ENCODE measurements around the gene RGS16. TPM values are rescaled to one million over a fixed set of nuclear protein-coding genes. Genes with fewer than 3 reads are reported as not detected.
A peak's percentile ranks its signal among the peaks of the same experiment; 100 is the strongest.

Gene RGS16
- total RNA-seq, 1 donor from 2014 or later = 0.98 TPM

- H3K27me3 Mint-ChIP-seq = no peaks in the 10 kb centered on the region
- no peak overlapping the region for H3K4me3 Mint-ChIP-seq (ENCODE audit: low read depth)
- peak overlapping the region; percentile 42 for H3K27ac Mint-ChIP-seq
- H3K4me1 Mint-ChIP-seq (ENCODE audit: low read depth) = peaks cover 25% of the 10 kb centered on the region
- no peaks in the 10 kb centered on the region for H3K9me3 Mint-ChIP-seq (ENCODE audit: low read depth)
- no peak for DNase-seq (ENCODE audit: low spot score, unreplicated experiment)
- TF ChIP-seq CTCF (IDR thresholded peaks at IDR 0.05; ENCODE audit: unreplicated experiment) = no peak
- H3K36me3 Mint-ChIP-seq (ENCODE audit: insufficient read depth) = no peaks in the 10 kb centered on the region
Measured at GRCh38 chr1:182629499-182630096, 25.4 kb upstream of the RGS16 start.

GRCh38 chr1:182629080-182629479 is 24.9 kb upstream of the RGS16 start:
- H3K36me3 Mint-ChIP-seq (ENCODE audit: insufficient read depth) = no peaks in the 10 kb centered on the region
- no peak for DNase-seq (ENCODE audit: low spot score, unreplicated experiment)

GRCh38 chr1:182628657-182629056 is 24.5 kb upstream of the RGS16 start:
- H3K4me3 Mint-ChIP-seq (ENCODE audit: low read depth) = no peak overlapping the region
- DNase-seq (ENCODE audit: low spot score, unreplicated experiment) = no peak
- peaks cover 23% of the 10 kb centered on the region for H3K4me1 Mint-ChIP-seq (ENCODE audit: low read depth)
- no peaks in the 10 kb centered on the region for H3K36me3 Mint-ChIP-seq (ENCODE audit: insufficient read depth)
- H3K9me3 Mint-ChIP-seq (ENCODE audit: low read depth) = no peaks in the 10 kb centered on the region
- H3K27ac Mint-ChIP-seq = no peak overlapping the region
- H3K27me3 Mint-ChIP-seq = no peaks in the 10 kb centered on the region
- TF ChIP-seq CTCF (IDR thresholded peaks at IDR 0.05; ENCODE audit: unreplicated experiment) = no peak

More at GRCh38 chr1:182629080-182629479, 24.9 kb upstream of the RGS16 start:
- H3K27me3 Mint-ChIP-seq = no peaks in the 10 kb centered on the region
- no peak overlapping the region for H3K4me3 Mint-ChIP-seq (ENCODE audit: low read depth)
- TF ChIP-seq CTCF (IDR thresholded peaks at IDR 0.05; ENCODE audit: unreplicated experiment) = no peak
- no peaks in the 10 kb centered on the region for H3K9me3 Mint-ChIP-seq (ENCODE audit: low read depth)
- peak overlapping the region; percentile 42 for H3K27ac Mint-ChIP-seq
- peaks cover 25% of the 10 kb centered on the region for H3K4me1 Mint-ChIP-seq (ENCODE audit: low read depth)

- DNase-seq (ENCODE audit: low spot score, unreplicated experiment) = no peak
- no peaks in the 10 kb centered on the region for H3K27me3 Mint-ChIP-seq
- no peaks in the 10 kb centered on the region for H3K36me3 Mint-ChIP-seq (ENCODE audit: insufficient read depth)
- H3K9me3 Mint-ChIP-seq (ENCODE audit: low read depth) = no peaks in the 10 kb centered on the region
- H3K4me1 Mint-ChIP-seq (ENCODE audit: low read depth) = peaks cover 18% of the 10 kb centered on the region
- no peak overlapping the region for H3K27ac Mint-ChIP-seq
- H3K4me3 Mint-ChIP-seq (ENCODE audit: low read depth) = no peak overlapping the region
- no peak for TF ChIP-seq CTCF (IDR thresholded peaks at IDR 0.05; ENCODE audit: unreplicated experiment)
Measured at GRCh38 chr1:182627622-182628021, 23.4 kb upstream of the RGS16 start.

- peaks cover 10% of the 10 kb centered on the region for H3K4me1 Mint-ChIP-seq (ENCODE audit: low read depth)
- TF ChIP-seq CTCF (IDR thresholded peaks at IDR 0.05; ENCODE audit: unreplicated experiment) = no peak
- H3K9me3 Mint-ChIP-seq (ENCODE audit: low read depth) = no peaks in the 10 kb centered on the region
- no peak overlapping the region for H3K27ac Mint-ChIP-seq
- H3K4me3 Mint-ChIP-seq (ENCODE audit: low read depth) = no peak overlapping the region
- no peaks in the 10 kb centered on the region for H3K27me3 Mint-ChIP-seq
- DNase-seq (ENCODE audit: low spot score, unreplicated experiment) = no peak
- H3K36me3 Mint-ChIP-seq (ENCODE audit: insufficient read depth) = no peaks in the 10 kb centered on the region
Measured at GRCh38 chr1:182626527-182626926, 22.3 kb upstream of the RGS16 start.
